Coronary artery (tissue), 2 donors: Measurements from ENCODE around the gene DDX31.
A peak's percentile ranks its signal among the peaks of the same experiment; 100 is the strongest.

Experiments
- DNase-seq: peaks from one replicate; pipeline ENCODE4 v3.0.0-alpha.2; 2017; ENCODE audit warnings: low spot score
- H3K27ac ChIP-seq, 2 donors: fragments of 200-600 bp; sonication (generic); one replicate each; pipeline ENCODE4 v1.5.1; 2016 to 2019
- H3K4me3 ChIP-seq: fragments of 200-600 bp; sonication (generic); 2 replicates; pipeline ENCODE4 v1.5.1; 2016; ENCODE audit warnings: mild to moderate bottlenecking, moderate library complexity
- TF ChIP-seq, protein P1 (sequence below): fragments of 200-600 bp; sonication (generic); IDR thresholded peaks from one replicate; pipeline ENCODE4 v1.5.1; 2019; ENCODE audit warnings: antibody characterized with exemption

The DDX31 gene

DNA sequence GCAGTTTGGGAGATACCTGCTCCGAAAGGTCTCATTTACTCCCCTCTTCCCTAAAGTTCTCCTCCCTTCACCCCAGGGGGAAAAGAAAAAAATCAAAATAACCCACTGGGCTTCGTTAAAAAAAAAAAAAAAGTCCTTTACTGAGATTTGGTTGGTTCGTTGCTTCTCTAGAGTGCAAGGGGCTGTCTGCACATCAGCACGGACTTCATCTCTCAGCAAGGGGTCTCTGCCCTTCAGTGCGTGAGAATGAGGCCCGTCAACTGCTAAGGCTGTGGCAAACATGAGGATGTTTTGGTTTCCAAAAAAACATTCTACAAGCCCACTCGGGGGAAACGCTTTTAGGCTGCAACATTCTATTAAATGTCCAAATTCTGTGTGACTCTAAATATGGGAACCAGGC, 77.3 kb downstream of the DDX31 start:
- H3K4me3 ChIP-seq, result no peak overlapping the region
- H3K27ac ChIP-seq, result no peak overlapping the region
- TF ChIP-seq, protein P1, sequence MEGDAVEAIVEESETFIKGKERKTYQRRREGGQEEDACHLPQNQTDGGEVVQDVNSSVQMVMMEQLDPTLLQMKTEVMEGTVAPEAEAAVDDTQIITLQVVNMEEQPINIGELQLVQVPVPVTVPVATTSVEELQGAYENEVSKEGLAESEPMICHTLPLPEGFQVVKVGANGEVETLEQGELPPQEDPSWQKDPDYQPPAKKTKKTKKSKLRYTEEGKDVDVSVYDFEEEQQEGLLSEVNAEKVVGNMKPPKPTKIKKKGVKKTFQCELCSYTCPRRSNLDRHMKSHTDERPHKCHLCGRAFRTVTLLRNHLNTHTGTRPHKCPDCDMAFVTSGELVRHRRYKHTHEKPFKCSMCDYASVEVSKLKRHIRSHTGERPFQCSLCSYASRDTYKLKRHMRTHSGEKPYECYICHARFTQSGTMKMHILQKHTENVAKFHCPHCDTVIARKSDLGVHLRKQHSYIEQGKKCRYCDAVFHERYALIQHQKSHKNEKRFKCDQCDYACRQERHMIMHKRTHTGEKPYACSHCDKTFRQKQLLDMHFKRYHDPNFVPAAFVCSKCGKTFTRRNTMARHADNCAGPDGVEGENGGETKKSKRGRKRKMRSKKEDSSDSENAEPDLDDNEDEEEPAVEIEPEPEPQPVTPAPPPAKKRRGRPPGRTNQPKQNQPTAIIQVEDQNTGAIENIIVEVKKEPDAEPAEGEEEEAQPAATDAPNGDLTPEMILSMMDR, result no peak
- no peak for DNase-seq

DNA sequence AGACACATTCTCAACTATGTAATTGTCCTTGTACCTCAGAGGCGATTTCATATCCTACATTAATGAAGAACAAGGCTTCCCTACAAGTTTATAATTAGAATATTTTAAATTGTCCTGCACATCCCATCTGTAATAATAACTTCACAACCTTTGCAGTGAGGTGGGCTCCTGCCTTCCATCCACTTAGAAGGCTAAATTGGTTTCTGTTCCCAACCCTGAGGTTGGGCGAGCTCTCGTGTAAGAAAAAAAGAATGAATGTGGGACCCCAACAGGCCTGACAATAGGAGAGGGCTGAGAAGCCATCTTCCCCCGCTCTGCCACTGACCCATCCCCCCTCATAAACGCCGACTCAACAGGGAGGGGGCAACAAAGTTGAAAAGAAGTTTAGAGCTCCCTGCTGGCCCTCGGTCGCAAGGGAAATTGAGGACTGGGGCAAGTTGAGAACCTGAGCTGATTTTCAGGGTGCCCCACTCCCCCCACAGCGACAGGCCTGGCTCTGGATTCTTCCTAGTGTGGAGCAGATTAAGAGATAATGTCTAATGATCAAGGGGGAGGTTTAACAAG, 78.0 kb downstream of the DDX31 start:
- no peak overlapping the region for H3K27ac ChIP-seq
- TF ChIP-seq, protein P1, result no peak
- no peak for DNase-seq

DNA sequence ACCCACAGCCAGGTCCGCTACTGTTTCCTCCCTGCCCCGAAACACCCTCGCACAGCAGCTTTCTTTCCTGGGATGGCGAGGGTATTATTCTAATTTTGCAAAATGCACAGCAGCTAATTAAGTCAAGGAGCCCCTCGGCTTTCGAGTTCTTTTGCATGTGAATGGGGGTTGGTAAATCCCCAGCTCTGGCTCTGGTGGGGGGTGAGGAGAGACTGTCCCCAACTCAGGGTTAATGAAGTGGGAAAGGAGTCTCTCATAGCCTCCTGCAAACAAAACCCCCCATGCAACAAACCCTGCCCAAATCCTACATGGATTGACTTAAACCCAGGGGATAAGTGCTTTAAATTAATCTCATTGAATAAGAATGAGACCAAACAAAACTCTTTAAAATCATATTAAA, 78.5 kb downstream of the DDX31 start:
- DNase-seq, result no peak
- H3K27ac ChIP-seq, result no peak overlapping the region
- TF ChIP-seq, protein P1, result no peak
- no peak overlapping the region for H3K4me3 ChIP-seq

More for the DNA sequence above, 78.0 kb downstream of the DDX31 start:
- H3K4me3 ChIP-seq, result no peak overlapping the region

- no peak for DNase-seq
- peak overlapping the region; percentile 18 for H3K4me3 ChIP-seq
- no peak overlapping the region for H3K27ac ChIP-seq
Observed at GRCh38 chr9:132590318-132591182, 79.2 kb downstream of the DDX31 start.

DNA sequence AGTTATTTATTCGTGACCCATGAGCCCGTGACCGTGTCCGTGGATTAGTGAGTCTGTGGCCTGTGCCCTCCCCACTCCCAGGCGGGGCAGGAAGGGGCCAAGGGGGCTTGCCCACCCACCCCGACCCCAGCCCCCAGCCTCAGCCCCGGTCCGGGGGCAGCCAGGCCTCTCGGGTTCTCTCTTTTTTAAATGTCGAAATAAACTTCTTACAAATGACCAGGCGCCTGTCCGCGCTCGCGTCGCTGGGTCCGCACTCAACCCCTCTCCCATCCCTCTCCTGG, 79.8 kb downstream of the DDX31 start:
- no peak overlapping the region for H3K4me3 ChIP-seq
- DNase-seq, result no peak
- TF ChIP-seq, protein P1, result no peak
- H3K27ac ChIP-seq, result no peak overlapping the region

More at GRCh38 chr9:132590318-132591182, 79.2 kb downstream of the DDX31 start:
- TF ChIP-seq, protein P1, result no peak

DNA sequence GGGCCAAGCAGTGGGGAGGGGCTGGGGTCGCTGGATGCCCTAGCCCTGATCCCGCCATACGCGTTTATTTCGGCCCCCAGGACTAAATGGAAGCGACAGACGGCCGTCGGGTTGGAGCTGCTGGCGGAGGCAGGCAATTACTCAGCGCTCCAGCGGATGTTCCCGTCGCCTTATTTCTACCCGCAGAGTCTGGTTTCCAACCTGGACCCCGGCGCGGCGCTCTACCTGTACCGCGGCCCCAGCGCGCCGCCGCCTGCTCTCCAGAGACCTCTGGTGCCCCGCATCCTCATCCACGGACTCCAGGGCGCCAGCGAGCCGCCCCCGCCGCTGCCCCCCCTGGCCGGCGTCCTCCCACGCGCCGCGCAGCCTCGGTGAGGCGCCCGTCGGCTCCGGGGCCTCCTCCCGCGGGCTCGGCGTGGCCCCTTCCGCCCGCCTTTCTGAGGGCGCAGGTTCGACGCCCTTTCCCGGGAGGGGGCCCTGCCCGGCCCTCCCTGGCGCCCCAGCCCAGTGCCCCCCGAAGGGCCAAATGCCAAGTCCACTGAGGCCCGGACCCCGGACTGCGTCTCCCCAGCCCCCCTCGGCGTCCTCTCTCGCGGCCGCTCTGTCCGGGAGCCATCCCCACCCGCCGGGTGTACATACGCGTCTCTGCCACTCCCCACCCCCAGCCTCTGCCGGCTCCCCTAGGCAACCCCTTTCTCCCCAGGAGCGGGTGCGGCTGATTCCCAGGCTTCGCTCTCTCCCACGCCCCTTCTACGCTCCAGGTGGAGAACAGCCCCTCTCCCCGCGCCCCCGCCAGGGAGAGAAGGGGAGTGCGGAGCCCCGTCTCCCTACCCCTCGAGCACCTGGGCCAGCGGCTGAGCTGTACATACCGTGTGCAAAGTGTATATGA, 80.4 kb downstream of the DDX31 start:
- no peak overlapping the region for H3K27ac ChIP-seq
- no peak overlapping the region for H3K4me3 ChIP-seq
- TF ChIP-seq, protein P1, result no peak
- no peak for DNase-seq
